GM13977 (cell line): Measurements from ENCODE around the gene SOWAHA.

Experiments used
- DNase-seq: peaks from one replicate; pipeline ENCODE4 v3.0.0; 2012; ENCODE audit warnings: low spot score
- CTCF ChIP-seq: IDR thresholded peaks from 2 replicates; pipeline ENCODE4 v1.5.1; 2012; ENCODE audit warnings: mild to moderate bottlenecking, control low read depth; ENCODE audit not compliant: insufficient read depth; ENCODE audit errors: extremely low read depth, missing control alignments
- in situ Hi-C: fragments of 300-500 bp; cut with MboI; formaldehyde crosslinking; loops from one replicate; pipeline ENCODE4 v1.12.0; 2022; ENCODE audit warnings: low sequenced_read_pairs, low pct_unique_long_range_greater_than_20kb, mixed read lengths, inconsistent platforms; ENCODE audit not compliant: unreplicated experiment

SOWAHA gene

GRCh38 chr5:132837868-132838267 is 24.8 kb downstream of the SOWAHA start:
- in situ Hi-C loops = no loop called here
- DNase-seq = no peak
- no peak for TF ChIP-seq CTCF

GRCh38 chr5:132838516-132839282 is 25.6 kb downstream of the SOWAHA start:
- TF ChIP-seq CTCF = no peak
- in situ Hi-C loops = no loop called here

GRCh38 chr5:132839426-132840301 is 26.6 kb downstream of the SOWAHA start:
- DNase-seq = no peak
- in situ Hi-C loops = no loop called here
- TF ChIP-seq CTCF = no peak

More at GRCh38 chr5:132838516-132839282, 25.6 kb downstream of the SOWAHA start:
- no peak for DNase-seq

- no peak for TF ChIP-seq CTCF
- in situ Hi-C loops = no loop called here
- DNase-seq = no peak
Observed at GRCh38 chr5:132840313-132840712, 27.2 kb downstream of the SOWAHA start.

- in situ Hi-C loops = no loop called here
- TF ChIP-seq CTCF = no peak
- DNase-seq = no peak
Observed at GRCh38 chr5:132840896-132841295, 27.8 kb downstream of the SOWAHA start.

GRCh38 chr5:132841305-132841704 is 28.2 kb downstream of the SOWAHA start:
- DNase-seq = no peak
- TF ChIP-seq CTCF = no peak
- in situ Hi-C loops = no loop called here
